Liver (tissue), 9 donors: Measurements from ENCODE around the gene RAB3IP. TPM values are rescaled to one million over a fixed set of nuclear protein-coding genes. Genes with fewer than 3 reads are reported as not detected.

Source experiments
- DNase-seq: peaks from one replicate; pipeline ENCODE4 v3.0.0-alpha.2; 2017; ENCODE audit warnings: low spot score
- H3K27ac ChIP-seq, 2 donors: one replicate each; pipeline ENCODE4 v1.7.0; 2013; ENCODE audit warnings: inconsistent platforms in 2 of 2, low read length in 2 of 2, control low read depth in 1 of 2, low read depth in 1 of 2, mild to moderate bottlenecking in 1 of 2
- H3K27me3 ChIP-seq, 4 donors: one replicate each; pipeline versions ENCODE4 v1.6.1 to v1.7.0; 2013; ENCODE audit warnings: low read length in 3 of 4, inconsistent platforms in 1 of 4, mild to moderate bottlenecking in 1 of 4, moderate library complexity in 1 of 4; ENCODE audit not compliant: control insufficient read depth in 4 of 4, insufficient read depth in 4 of 4
- H3K36me3 ChIP-seq, 4 donors: one replicate each; pipeline versions ENCODE4 v1.6.1 to v1.7.0; 2013; ENCODE audit warnings: low read length in 3 of 4, mild to moderate bottlenecking in 3 of 4, low read depth in 1 of 4, moderate library complexity in 1 of 4; ENCODE audit not compliant: control insufficient read depth in 4 of 4, insufficient read depth in 3 of 4
- H3K4me1 ChIP-seq, 4 donors: one replicate each; pipeline versions ENCODE4 v1.6.1 to v1.7.0; 2013; ENCODE audit warnings: low read length in 3 of 4, mild to moderate bottlenecking in 3 of 4, moderate library complexity in 1 of 4; ENCODE audit not compliant: control insufficient read depth in 4 of 4, insufficient read depth in 4 of 4
- H3K4me3 ChIP-seq, 3 donors: one replicate each; pipeline versions ENCODE4 v1.6.1 to v1.7.0; 2013; ENCODE audit warnings: low read length in 3 of 3, control low read depth in 1 of 3, low read depth in 1 of 3, mild to moderate bottlenecking in 1 of 3
- H3K9ac ChIP-seq, 2 donors: one replicate each; pipeline ENCODE4 v1.7.0; 2013; ENCODE audit warnings: low read length in 2 of 2, mild to moderate bottlenecking in 2 of 2, moderate library complexity in 2 of 2, control low read depth in 1 of 2, low read depth in 1 of 2
- H3K9me3 ChIP-seq, 4 donors: one replicate each; pipeline versions ENCODE4 v1.6.1 to v1.7.0; 2013; ENCODE audit warnings: low read length in 3 of 4; ENCODE audit not compliant: control insufficient read depth in 4 of 4
- ATF3 ChIP-seq: IDR thresholded peaks from 2 replicates; pipeline ENCODE4 v1.6.1; 2016; ENCODE audit warnings: antibody characterized with exemption
- CTCF ChIP-seq: fragments of 150-350 bp; IDR thresholded peaks from 2 replicates; pipeline ENCODE4 v1.5.1; 2017; ENCODE audit warnings: improper control_type of control experiment, low read depth, low read length; ENCODE audit not compliant: missing input control
- EGR1 ChIP-seq, 2 donors: IDR thresholded peaks; 2 replicates each; pipeline ENCODE4 v1.6.1; 2016 to 2018; ENCODE audit warnings: antibody characterized with exemption in 2 of 2, low read depth in 2 of 2
- FOXA1 ChIP-seq: IDR thresholded peaks from 2 replicates; pipeline ENCODE4 v1.6.1; 2016; ENCODE audit warnings: antibody characterized with exemption
- FOXA2 ChIP-seq: IDR thresholded peaks from 2 replicates; pipeline ENCODE4 v1.6.1; 2016; ENCODE audit warnings: antibody characterized with exemption
- HNF4A ChIP-seq, 2 donors: conservative IDR thresholded peaks; 2 replicates each; pipeline ENCODE4 v1.6.1; 2016; ENCODE audit warnings: antibody characterized with exemption in 2 of 2, mild to moderate bottlenecking in 2 of 2
- HNF4G ChIP-seq: IDR thresholded peaks from 2 replicates; pipeline ENCODE4 v1.6.1; 2016; ENCODE audit warnings: antibody characterized with exemption
- JUND ChIP-seq, 2 donors: IDR thresholded peaks; 2 replicates each; pipeline ENCODE4 v1.6.1; 2016; ENCODE audit warnings: antibody characterized with exemption in 2 of 2
- MAX ChIP-seq: IDR thresholded peaks from 2 replicates; pipeline ENCODE4 v1.6.1; 2016; ENCODE audit warnings: antibody characterized with exemption
- NR2F2 ChIP-seq: IDR thresholded peaks from 2 replicates; pipeline ENCODE4 v1.6.1; 2016; ENCODE audit warnings: antibody characterized with exemption
- RAD21 ChIP-seq, 2 donors: IDR thresholded peaks; 2 replicates each; pipeline ENCODE4 v1.6.1; 2016; ENCODE audit warnings: antibody characterized with exemption in 2 of 2, mild to moderate bottlenecking in 2 of 2
- REST ChIP-seq: IDR thresholded peaks from 2 replicates; pipeline ENCODE4 v1.6.1; 2016; ENCODE audit warnings: antibody characterized with exemption, mild to moderate bottlenecking
- RXRA ChIP-seq, 2 donors: IDR thresholded peaks; 2 replicates each; pipeline ENCODE4 v1.6.1; 2017 to 2018; ENCODE audit warnings: antibody characterized with exemption in 2 of 2, mild to moderate bottlenecking in 1 of 2
- SP1 ChIP-seq: IDR thresholded peaks from 2 replicates; pipeline ENCODE4 v1.6.1; 2018; ENCODE audit warnings: antibody characterized with exemption, mild to moderate bottlenecking
- TAF1 ChIP-seq: conservative IDR thresholded peaks from 2 replicates; pipeline ENCODE4 v1.6.1; 2016; ENCODE audit warnings: antibody characterized with exemption, mild to moderate bottlenecking
- YY1 ChIP-seq: IDR thresholded peaks from 2 replicates; pipeline ENCODE4 v1.6.1; 2016; ENCODE audit warnings: antibody characterized with exemption, mild to moderate bottlenecking
- ZBTB33 ChIP-seq: IDR thresholded peaks from 2 replicates; pipeline ENCODE4 v1.6.1; 2016; ENCODE audit warnings: antibody characterized with exemption
- WGBS: extraction: QIAGEN DNeasy Blood & Tissue Kit; methylation state at CpG from one replicate; pipeline ENCODE4 v1.1.7; 2013; 5-methylcytosine and 5-hydroxymethylcytosine counted together
- polyA plus RNA-seq, 2 donors: library from polyadenylated mRNA; stranded (reverse) in 1 of 2; unstranded in 1 of 2; fragments of 200-250 nt in 1 of 2; fragments of >200 nt in 1 of 2; fragmentation: Nextera tagmentation in 1 of 2; extraction: Ambion mirVana in 1 of 2; gene quantifications; one replicate each; pipeline versions ENCODE4 v1.2.1 to v1.2.3, GENCODE V29; 2013 to 2015
- total RNA-seq, 2 donors: library from RNA; depleted of rRNA; stranded (reverse); fragments of >200 nt; gene quantifications; one replicate each; pipeline ENCODE4 v1.2.3, GENCODE V29; 2014
- donor health status: healthy.
- donor health status: healthy.
- donor health status: healthy.
- donor health status: healthy.
- donor health status: healthy.

The RAB3IP gene
- total and polyA plus RNA-seq, 4 donors = 5.7 to 35.3 (median 14.3) TPM

- TF ChIP-seq HNF4G (no peak), TAF1 (no peak), SP1 (no peak), EGR1 (IDR thresholded peaks at IDR 0.05; ENCODE audit: low read depth in 2 of 2) (no peak), ZBTB33 (no peak), FOXA1 (no peak), NR2F2 (no peak)
Measured at GRCh38 chr12:69824966-69825560, 86.4 kb downstream of the RAB3IP start, which contains the start of gene MYRFL (continued).

- H3K27ac ChIP-seq = no peak overlapping the region
- no peak overlapping the region for H3K9ac ChIP-seq
- DNase-seq = no peak
- H3K9me3 ChIP-seq = no peaks in the 10 kb centered on the region
- no peaks in the 10 kb centered on the region for H3K27me3 ChIP-seq
- TF ChIP-seq EGR1 (IDR thresholded peaks at IDR 0.05; ENCODE audit: low read depth in 2 of 2) = no peak
- no peak for TF ChIP-seq HNF4A (conservative IDR thresholded peaks at IDR 0.05)
- no peak for TF ChIP-seq ZBTB33
- TF ChIP-seq SP1 = no peak
- no peak for TF ChIP-seq HNF4G
- no peak for TF ChIP-seq TAF1
- no peak for TF ChIP-seq RAD21 (IDR thresholded peaks at IDR 0.05)
- TF ChIP-seq ATF3 = no peak
- TF ChIP-seq MAX = no peak
- TF ChIP-seq FOXA2 = no peak
- TF ChIP-seq REST = no peak
- no peak for TF ChIP-seq JUND (IDR thresholded peaks at IDR 0.05)
- TF ChIP-seq RXRA (IDR thresholded peaks at IDR 0.05) = no peak
- no peak for TF ChIP-seq YY1
- TF ChIP-seq CTCF = no peak
- no peaks in the 10 kb centered on the region for H3K4me1 ChIP-seq
- 79% methylated on average over 5 of the region's 5 CpGs for WGBS
- no peaks in the 10 kb centered on the region for H3K36me3 ChIP-seq
- no peak overlapping the region for H3K4me3 ChIP-seq
Measured at GRCh38 chr12:69828897-69829296, 90.2 kb downstream of the RAB3IP start.
